ENCODE results near the gene SLC38A11.

SLC38A11 gene

DNA sequence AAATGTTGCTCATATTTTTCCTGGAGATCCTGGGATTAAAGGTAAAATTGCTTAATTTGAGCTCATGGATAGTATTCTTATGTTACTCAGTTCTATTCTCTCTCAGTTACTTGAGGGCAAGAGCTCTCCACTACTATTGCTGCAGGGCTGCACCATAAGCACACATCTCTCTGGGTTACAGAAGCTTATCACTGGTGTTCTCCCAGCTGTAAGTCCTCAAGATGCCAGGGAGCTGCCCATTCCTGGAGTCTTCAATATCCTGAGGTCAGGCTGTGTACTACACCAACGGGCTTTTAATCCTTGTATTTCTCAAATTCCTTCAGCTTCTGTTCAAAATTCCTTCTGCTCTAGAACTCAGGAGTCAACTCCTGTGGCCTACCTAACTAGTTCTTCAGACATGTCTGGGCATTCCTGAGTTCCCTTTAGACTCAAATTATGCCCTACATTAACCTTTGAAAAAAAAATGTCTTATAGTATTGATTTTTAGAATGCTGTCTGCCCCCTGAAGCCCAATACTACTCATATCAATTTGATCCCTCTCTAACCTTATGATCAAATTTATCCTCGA, 96.0 kb downstream of the SLC38A11 start:
- ATAC-seq = no peak

GRCh38 chr2:164852086-164852485, 103.2 kb downstream of the SLC38A11 start:
- no peak for ATAC-seq

More for the DNA sequence above, 96.0 kb downstream of the SLC38A11 start:
- TF ChIP-seq ZC3H10 (CRISPR knock-in tag; IDR thresholded peaks at IDR 0.05) = no peak

DNA sequence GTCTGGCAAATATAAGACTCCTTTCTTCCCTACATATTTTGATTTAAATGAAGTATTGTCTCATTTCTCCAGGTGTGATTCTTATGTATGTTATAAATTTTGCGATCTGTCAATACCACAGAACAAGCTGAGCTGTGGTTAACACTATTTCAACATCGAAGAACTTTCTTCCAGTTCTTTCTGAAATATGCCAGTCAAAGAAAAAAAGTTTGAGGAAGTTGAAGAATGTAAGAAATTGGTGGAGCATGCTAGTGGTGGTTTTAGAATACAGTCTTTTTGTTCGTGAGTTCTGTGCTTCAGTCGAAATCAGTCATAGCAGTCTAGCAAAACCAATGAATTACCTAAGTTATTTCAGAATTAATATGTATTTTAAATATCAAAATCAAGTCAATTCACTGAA, 105.1 kb downstream of the SLC38A11 start:
- TF ChIP-seq ZFP3 (CRISPR knock-in tag; IDR thresholded peaks at IDR 0.05) = no peak
- TF ChIP-seq, protein P1, sequence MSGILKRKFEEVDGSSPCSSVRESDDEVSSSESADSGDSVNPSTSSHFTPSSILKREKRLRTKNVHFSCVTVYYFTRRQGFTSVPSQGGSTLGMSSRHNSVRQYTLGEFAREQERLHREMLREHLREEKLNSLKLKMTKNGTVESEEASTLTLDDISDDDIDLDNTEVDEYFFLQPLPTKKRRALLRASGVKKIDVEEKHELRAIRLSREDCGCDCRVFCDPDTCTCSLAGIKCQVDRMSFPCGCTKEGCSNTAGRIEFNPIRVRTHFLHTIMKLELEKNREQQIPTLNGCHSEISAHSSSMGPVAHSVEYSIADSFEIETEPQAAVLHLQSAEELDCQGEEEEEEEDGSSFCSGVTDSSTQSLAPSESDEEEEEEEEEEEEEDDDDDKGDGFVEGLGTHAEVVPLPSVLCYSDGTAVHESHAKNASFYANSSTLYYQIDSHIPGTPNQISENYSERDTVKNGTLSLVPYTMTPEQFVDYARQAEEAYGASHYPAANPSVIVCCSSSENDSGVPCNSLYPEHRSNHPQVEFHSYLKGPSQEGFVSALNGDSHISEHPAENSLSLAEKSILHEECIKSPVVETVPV (CRISPR knock-in tag; IDR thresholded peaks at IDR 0.05) = no peak
- no peak for TF ChIP-seq CREB5 (CRISPR knock-in tag; IDR thresholded peaks at IDR 0.05; ENCODE audit: low read depth)

More at GRCh38 chr2:164852086-164852485, 103.2 kb downstream of the SLC38A11 start:
- TF ChIP-seq BACH2 (CRISPR knock-in tag; IDR thresholded peaks at IDR 0.05; ENCODE audit: borderline replicate concordance) (no peak), ZFP3 (CRISPR knock-in tag; IDR thresholded peaks at IDR 0.05) (no peak), ISL1 (CRISPR knock-in tag; IDR thresholded peaks at IDR 0.05) (no peak), ZNF70 (CRISPR knock-in tag; IDR thresholded peaks at IDR 0.05) (no peak)

DNA sequence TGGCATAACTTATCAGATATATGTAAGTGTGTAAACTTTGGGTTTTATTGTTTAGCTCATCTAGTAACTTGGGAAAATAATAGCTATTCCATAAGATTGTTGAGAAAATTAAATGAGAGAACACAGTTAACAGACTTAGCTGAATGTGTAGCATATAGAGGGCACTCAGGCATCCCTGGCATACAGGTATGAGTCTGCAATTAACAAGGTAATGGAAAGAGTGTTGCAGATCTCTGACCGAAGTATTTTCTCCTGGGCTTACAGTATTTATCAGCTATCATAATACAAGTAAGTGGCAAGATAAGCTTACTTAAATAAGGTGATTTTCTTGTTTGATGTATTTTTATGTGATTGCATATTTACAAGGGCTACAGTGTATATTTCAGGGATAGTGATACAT, 105.8 kb downstream of the SLC38A11 start:
- TF ChIP-seq TOX (CRISPR knock-in tag; IDR thresholded peaks at IDR 0.05; ENCODE audit: borderline replicate concordance) = no peak
- no peak for TF ChIP-seq ESRRG (CRISPR knock-in tag; IDR thresholded peaks at IDR 0.05)
- TF ChIP-seq, protein P2, sequence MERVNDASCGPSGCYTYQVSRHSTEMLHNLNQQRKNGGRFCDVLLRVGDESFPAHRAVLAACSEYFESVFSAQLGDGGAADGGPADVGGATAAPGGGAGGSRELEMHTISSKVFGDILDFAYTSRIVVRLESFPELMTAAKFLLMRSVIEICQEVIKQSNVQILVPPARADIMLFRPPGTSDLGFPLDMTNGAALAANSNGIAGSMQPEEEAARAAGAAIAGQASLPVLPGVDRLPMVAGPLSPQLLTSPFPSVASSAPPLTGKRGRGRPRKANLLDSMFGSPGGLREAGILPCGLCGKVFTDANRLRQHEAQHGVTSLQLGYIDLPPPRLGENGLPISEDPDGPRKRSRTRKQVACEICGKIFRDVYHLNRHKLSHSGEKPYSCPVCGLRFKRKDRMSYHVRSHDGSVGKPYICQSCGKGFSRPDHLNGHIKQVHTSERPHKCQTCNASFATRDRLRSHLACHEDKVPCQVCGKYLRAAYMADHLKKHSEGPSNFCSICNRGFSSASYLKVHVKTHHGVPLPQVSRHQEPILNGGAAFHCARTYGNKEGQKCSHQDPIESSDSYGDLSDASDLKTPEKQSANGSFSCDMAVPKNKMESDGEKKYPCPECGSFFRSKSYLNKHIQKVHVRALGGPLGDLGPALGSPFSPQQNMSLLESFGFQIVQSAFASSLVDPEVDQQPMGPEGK (CRISPR knock-in tag; IDR thresholded peaks at IDR 0.05; ENCODE audit: borderline replicate concordance) = no peak
- TF ChIP-seq GLIS3 (CRISPR knock-in tag; IDR thresholded peaks at IDR 0.05) = no peak
- TF ChIP-seq ZNF70 (CRISPR knock-in tag; IDR thresholded peaks at IDR 0.05) = no peak
- no peak for TF ChIP-seq ZC3H10 (CRISPR knock-in tag; IDR thresholded peaks at IDR 0.05)
- ATAC-seq = no peak

More for the DNA sequence above, 105.1 kb downstream of the SLC38A11 start:
- ATAC-seq = no peak

- peak; percentile 70 for TF ChIP-seq ZNF8 (CRISPR knock-in tag; IDR thresholded peaks at IDR 0.05)
- TF ChIP-seq, protein P2 (CRISPR knock-in tag; IDR thresholded peaks at IDR 0.05; ENCODE audit: borderline replicate concordance) = no peak
- TF ChIP-seq ISL1 (CRISPR knock-in tag; IDR thresholded peaks at IDR 0.05) = 0 out of 2 replicates have a peak, but pooled peaks have one; percentile 17
- peak; percentile 86 for TF ChIP-seq TCF4 (CRISPR knock-in tag; IDR thresholded peaks at IDR 0.05; ENCODE audit: borderline replicate concordance)
- no peak for TF ChIP-seq ZFP3 (CRISPR knock-in tag; IDR thresholded peaks at IDR 0.05)
- no peak for TF ChIP-seq BACH2 (CRISPR knock-in tag; IDR thresholded peaks at IDR 0.05; ENCODE audit: borderline replicate concordance)
- no peak for TF ChIP-seq TOX (CRISPR knock-in tag; IDR thresholded peaks at IDR 0.05; ENCODE audit: borderline replicate concordance)
- TF ChIP-seq ZNF70 (CRISPR knock-in tag; IDR thresholded peaks at IDR 0.05) = no peak
- no peak for TF ChIP-seq OSR1 (CRISPR knock-in tag; IDR thresholded peaks at IDR 0.05)
- no peak for TF ChIP-seq ZFP30 (CRISPR knock-in tag; IDR thresholded peaks at IDR 0.05)
- TF ChIP-seq, protein P3, sequence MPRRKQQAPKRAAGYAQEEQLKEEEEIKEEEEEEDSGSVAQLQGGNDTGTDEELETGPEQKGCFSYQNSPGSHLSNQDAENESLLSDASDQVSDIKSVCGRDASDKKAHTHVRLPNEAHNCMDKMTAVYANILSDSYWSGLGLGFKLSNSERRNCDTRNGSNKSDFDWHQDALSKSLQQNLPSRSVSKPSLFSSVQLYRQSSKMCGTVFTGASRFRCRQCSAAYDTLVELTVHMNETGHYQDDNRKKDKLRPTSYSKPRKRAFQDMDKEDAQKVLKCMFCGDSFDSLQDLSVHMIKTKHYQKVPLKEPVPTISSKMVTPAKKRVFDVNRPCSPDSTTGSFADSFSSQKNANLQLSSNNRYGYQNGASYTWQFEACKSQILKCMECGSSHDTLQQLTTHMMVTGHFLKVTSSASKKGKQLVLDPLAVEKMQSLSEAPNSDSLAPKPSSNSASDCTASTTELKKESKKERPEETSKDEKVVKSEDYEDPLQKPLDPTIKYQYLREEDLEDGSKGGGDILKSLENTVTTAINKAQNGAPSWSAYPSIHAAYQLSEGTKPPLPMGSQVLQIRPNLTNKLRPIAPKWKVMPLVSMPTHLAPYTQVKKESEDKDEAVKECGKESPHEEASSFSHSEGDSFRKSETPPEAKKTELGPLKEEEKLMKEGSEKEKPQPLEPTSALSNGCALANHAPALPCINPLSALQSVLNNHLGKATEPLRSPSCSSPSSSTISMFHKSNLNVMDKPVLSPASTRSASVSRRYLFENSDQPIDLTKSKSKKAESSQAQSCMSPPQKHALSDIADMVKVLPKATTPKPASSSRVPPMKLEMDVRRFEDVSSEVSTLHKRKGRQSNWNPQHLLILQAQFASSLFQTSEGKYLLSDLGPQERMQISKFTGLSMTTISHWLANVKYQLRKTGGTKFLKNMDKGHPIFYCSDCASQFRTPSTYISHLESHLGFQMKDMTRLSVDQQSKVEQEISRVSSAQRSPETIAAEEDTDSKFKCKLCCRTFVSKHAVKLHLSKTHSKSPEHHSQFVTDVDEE (CRISPR knock-in tag; IDR thresholded peaks at IDR 0.05) = peak; percentile 80; the same call in 1 of the 2 replicates
- peak; percentile 69 for ATAC-seq
Observed at GRCh38 chr2:164847981-164848741, 107.2 kb downstream of the SLC38A11 start.

Data from SK-N-SH treated with all-trans-retinoic acid at 6 μM for 48 hours (cell line).